Loucy (cell line): ENCODE measurements around the gene PSMB5.

Experiments used
- H2AFZ ChIP-seq: fragments of 200-600 bp; sonication (generic); 2 replicates; pipeline ENCODE4 v1.6.0; 2016; ENCODE audit warnings: antibody characterized with exemption, mild to moderate bottlenecking, low read length, moderate library complexity
- H3F3A ChIP-seq: fragments of 200-600 bp; 2 replicates; pipeline ENCODE4 v1.6.0; 2016; ENCODE audit warnings: antibody characterized with exemption, low read depth, mild to moderate bottlenecking
- H3K27me3 ChIP-seq: fragments of 200-600 bp; sonication (generic); 2 replicates; pipeline ENCODE4 v1.6.1; 2014; ENCODE audit warnings: low read length, mild to moderate bottlenecking; ENCODE audit not compliant: insufficient read depth, poor library complexity, severe bottlenecking
- H3K36me3 ChIP-seq: fragments of 200-600 bp; sonication (generic); 2 replicates; pipeline ENCODE4 v1.6.1; 2016; ENCODE audit warnings: low read length; ENCODE audit not compliant: insufficient read depth
- H3K4me1 ChIP-seq: fragments of 200-600 bp; sonication (generic); 2 replicates; pipeline ENCODE4 v1.5.1; 2014; ENCODE audit warnings: low read length, mild to moderate bottlenecking; ENCODE audit not compliant: insufficient read depth, poor library complexity, severe bottlenecking
- H3K4me2 ChIP-seq: fragments of 200-600 bp; sonication (generic); 2 replicates; pipeline ENCODE4 v1.6.0; 2014; ENCODE audit warnings: antibody characterized with exemption, low read length, low read depth, mild to moderate bottlenecking; ENCODE audit not compliant: poor library complexity, severe bottlenecking
- H3K4me3 ChIP-seq: fragments of 200-600 bp; sonication (generic); 2 replicates; pipeline ENCODE4 v1.5.1; 2014; ENCODE audit warnings: low read length, mild to moderate bottlenecking, mixed read lengths; ENCODE audit not compliant: poor library complexity, severe bottlenecking
- H3K79me2 ChIP-seq: fragments of 200-600 bp; sonication (generic); 2 replicates; pipeline ENCODE4 v1.6.1; 2014; ENCODE audit warnings: low read length; ENCODE audit not compliant: insufficient read depth
- H3K9ac ChIP-seq: fragments of 200-600 bp; sonication (generic); 2 replicates; pipeline ENCODE4 v1.6.0; 2014; ENCODE audit warnings: mild to moderate bottlenecking, low read depth, low read length, moderate library complexity; ENCODE audit not compliant: poor library complexity, severe bottlenecking
- H3K9me2 ChIP-seq: fragments of 200-600 bp; sonication (generic); replicated peaks from 2 replicates; pipeline ENCODE4 v1.6.1; 2016; ENCODE audit warnings: low read depth, low read length, mixed read lengths
- H3K9me3 ChIP-seq: fragments of 200-600 bp; sonication (generic); 2 replicates; pipeline ENCODE4 v1.6.1; 2014; ENCODE audit warnings: mild to moderate bottlenecking, antibody characterized with exemption, low read length, low read depth; ENCODE audit not compliant: insufficient read depth
- H4K20me1 ChIP-seq: fragments of 200-600 bp; sonication (generic); 2 replicates; pipeline ENCODE4 v1.6.0; 2014; ENCODE audit warnings: antibody characterized with exemption, low read length, mild to moderate bottlenecking; ENCODE audit not compliant: insufficient read depth, poor library complexity, severe bottlenecking
- EZH2phosphoT487 ChIP-seq: fragments of 200-600 bp; IDR thresholded peaks from 2 replicates; pipeline ENCODE4 v1.6.1; 2018; ENCODE audit warnings: antibody characterized with exemption, mild to moderate bottlenecking, moderate library complexity, borderline replicate concordance
- TF ChIP-seq, protein P1 (sequence below): fragments of 200-600 bp; sonication (generic); conservative IDR thresholded peaks from 2 replicates; pipeline ENCODE4 v1.5.1; 2014; ENCODE audit warnings: mild to moderate bottlenecking, antibody characterized with exemption, low read length

The PSMB5 gene

DNA sequence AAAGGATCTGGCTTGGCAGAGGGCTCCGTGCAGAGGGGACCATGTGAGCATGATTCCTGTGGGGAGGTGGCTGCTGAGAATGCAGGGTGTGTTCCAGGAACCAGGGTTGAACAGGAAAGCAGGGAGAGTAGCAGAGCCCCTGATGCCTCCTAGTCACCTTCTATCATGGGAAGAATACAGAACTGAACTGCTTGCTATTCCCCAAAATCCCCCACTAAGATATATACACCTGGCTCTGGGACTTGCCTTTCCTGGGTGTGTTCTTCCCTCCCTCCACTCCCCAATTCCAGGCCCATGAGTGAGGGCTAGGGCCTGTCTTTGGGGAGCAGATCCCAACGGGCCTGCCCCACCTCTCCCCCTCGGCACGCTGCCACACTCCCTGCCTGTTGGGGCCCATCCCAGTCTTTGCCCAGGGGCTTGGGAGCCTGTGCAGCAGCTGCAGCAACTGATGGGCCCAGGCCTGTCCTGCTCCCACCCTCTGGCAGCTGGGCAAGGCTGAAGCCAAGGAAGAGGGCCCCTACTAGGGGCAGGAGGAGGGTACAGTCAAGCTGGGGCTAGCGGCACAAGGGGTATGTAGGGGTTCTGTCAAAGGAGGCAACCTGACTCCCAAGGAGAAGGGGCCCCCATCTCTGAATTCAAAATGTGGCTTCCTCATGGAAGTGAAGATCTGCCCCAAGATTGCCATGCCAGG, 55.6 kb downstream of the PSMB5 start:
- TF ChIP-seq, protein P1, sequence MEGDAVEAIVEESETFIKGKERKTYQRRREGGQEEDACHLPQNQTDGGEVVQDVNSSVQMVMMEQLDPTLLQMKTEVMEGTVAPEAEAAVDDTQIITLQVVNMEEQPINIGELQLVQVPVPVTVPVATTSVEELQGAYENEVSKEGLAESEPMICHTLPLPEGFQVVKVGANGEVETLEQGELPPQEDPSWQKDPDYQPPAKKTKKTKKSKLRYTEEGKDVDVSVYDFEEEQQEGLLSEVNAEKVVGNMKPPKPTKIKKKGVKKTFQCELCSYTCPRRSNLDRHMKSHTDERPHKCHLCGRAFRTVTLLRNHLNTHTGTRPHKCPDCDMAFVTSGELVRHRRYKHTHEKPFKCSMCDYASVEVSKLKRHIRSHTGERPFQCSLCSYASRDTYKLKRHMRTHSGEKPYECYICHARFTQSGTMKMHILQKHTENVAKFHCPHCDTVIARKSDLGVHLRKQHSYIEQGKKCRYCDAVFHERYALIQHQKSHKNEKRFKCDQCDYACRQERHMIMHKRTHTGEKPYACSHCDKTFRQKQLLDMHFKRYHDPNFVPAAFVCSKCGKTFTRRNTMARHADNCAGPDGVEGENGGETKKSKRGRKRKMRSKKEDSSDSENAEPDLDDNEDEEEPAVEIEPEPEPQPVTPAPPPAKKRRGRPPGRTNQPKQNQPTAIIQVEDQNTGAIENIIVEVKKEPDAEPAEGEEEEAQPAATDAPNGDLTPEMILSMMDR, result no peak
- no peak for TF ChIP-seq EZH2phosphoT487
- Histone ChIP-seq H2AFZ (no peak overlapping the region), H3K9ac (peak overlapping the region; percentile 41), H3K27me3 (no peaks in the 10 kb centered on the region), H3K36me3 (no peaks in the 10 kb centered on the region; the same call in 1 of the 2 replicates), H3K4me1 (peaks cover 28% of the 10 kb centered on the region), H4K20me1 (no peaks in the 10 kb centered on the region), H3K4me3 (peak overlapping the region; percentile 95), H3F3A (no peaks in the 10 kb centered on the region), H3K9me2 (no peaks in the 10 kb centered on the region), H3K9me3 (no peaks in the 10 kb centered on the region), H3K79me2 (peaks cover 34% of the 10 kb centered on the region), H3K4me2 (peak overlapping the region; percentile 100)

GRCh38 chr14:22978487-22978837, 56.2 kb downstream of the PSMB5 start:
- Histone ChIP-seq H3K36me3 (no peaks in the 10 kb centered on the region; the same call in 1 of the 2 replicates), H4K20me1 (no peaks in the 10 kb centered on the region), H3K9ac (peak overlapping the region; percentile 41), H2AFZ (no peak overlapping the region), H3K9me2 (no peaks in the 10 kb centered on the region), H3F3A (no peaks in the 10 kb centered on the region), H3K4me3 (peak overlapping the region; percentile 95), H3K79me2 (peaks cover 34% of the 10 kb centered on the region), H3K9me3 (no peaks in the 10 kb centered on the region), H3K4me1 (peaks cover 28% of the 10 kb centered on the region), H3K27me3 (no peaks in the 10 kb centered on the region), H3K4me2 (peak overlapping the region; percentile 100)
- TF ChIP-seq, protein P1, result no peak
- no peak for TF ChIP-seq EZH2phosphoT487

DNA sequence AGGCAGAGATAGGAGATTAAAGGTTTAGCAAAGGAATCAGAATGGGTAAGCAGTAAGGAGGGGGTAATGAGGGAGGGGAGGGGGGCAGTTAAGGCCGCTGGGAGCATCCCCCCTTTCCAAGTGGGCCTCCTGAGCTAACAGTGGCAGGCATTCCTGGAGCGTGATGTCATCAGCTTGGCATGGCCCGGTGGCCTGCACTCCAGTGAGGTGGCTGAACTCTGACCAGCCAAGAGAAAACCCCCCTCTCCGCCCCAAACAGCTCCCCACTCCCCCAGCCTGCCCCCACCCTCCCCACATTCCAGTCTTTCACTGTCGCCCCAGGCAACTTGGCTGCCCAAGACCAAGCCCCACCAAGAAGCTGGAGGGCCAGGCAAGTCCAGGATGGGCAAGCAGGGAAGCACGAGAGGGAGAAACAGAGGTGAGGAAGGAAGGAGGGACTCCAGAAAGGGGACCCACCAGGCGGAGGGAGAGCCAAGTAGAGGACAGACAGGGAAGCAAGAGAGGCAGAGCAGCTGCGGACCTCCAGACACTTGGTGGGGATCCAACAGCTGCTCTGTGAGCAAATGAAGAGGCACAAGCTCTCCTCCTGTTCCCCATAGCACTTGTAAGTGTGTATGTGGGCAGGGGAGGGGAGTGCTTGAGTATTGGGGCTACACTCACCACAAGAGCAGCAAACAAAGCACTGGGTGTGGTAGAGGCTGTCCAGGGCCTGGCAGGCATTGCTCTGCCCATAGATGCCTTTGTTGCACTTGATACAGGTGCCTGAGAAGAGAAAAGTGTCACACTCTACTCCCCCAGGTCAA, 56.8 kb downstream of the PSMB5 start:
- Histone ChIP-seq H3K27me3 (no peaks in the 10 kb centered on the region), H3K79me2 (peaks cover 34% of the 10 kb centered on the region), H4K20me1 (no peaks in the 10 kb centered on the region), H2AFZ (no peak overlapping the region), H3K9ac (peak overlapping the region; percentile 10), H3K4me1 (peaks cover 24% of the 10 kb centered on the region), H3K36me3 (peaks cover 4% of the 10 kb centered on the region; the same call in 1 of the 2 replicates), H3F3A (no peaks in the 10 kb centered on the region), H3K4me2 (peak overlapping the region; percentile 100), H3K9me3 (no peaks in the 10 kb centered on the region), H3K9me2 (no peaks in the 10 kb centered on the region), H3K4me3 (peak overlapping the region; percentile 95)
- TF ChIP-seq, protein P1, result no peak
- TF ChIP-seq EZH2phosphoT487, result no peak
